GM15510 (cell line): ENCODE measurements around the gene ELL.

Experiments
- POLR2A ChIP-seq: IDR thresholded peaks from 3 replicates; pipeline ENCODE4 v1.6.1; 2011; ENCODE audit warnings: borderline replicate concordance; ENCODE audit not compliant: insufficient read length; ENCODE audit errors: extremely low read depth

ELL gene

GRCh38 chr19:18490728-18491127, 31.1 kb downstream of the ELL start:
- TF ChIP-seq POLR2A, result no peak

DNA sequence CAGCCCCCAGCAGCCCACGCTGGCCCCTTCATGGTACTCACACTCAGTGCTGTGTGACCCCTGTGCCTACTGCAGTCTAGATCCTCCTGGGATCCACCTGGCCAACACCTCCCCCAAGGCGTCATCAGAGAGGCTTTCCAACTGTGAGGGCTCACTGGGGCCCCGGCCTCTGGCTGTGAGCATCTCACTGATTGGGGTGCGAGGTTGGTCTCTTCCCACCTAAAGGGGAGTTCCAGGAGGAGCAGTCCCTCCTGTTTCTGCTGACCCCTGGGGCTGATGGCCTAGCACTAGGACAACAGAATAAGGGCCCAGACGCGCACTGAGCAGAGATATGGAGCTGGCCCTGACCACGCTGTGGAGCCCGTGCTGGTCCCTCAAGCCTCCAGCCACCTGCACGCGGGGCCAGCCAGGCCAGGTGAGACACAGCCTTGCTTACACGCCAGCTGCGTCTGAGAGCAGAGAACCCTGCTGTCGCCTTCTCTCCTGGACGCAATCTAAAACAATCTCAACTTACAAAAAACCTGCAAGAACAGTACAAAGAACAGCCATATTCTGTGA, 32.2 kb downstream of the ELL start:
- TF ChIP-seq POLR2A, result no peak

GRCh38 chr19:18488838-18489626, 32.8 kb downstream of the ELL start:
- no peak for TF ChIP-seq POLR2A

- TF ChIP-seq POLR2A, result no peak
Observed at GRCh38 chr19:18488403-18488723, 33.5 kb downstream of the ELL start.

DNA sequence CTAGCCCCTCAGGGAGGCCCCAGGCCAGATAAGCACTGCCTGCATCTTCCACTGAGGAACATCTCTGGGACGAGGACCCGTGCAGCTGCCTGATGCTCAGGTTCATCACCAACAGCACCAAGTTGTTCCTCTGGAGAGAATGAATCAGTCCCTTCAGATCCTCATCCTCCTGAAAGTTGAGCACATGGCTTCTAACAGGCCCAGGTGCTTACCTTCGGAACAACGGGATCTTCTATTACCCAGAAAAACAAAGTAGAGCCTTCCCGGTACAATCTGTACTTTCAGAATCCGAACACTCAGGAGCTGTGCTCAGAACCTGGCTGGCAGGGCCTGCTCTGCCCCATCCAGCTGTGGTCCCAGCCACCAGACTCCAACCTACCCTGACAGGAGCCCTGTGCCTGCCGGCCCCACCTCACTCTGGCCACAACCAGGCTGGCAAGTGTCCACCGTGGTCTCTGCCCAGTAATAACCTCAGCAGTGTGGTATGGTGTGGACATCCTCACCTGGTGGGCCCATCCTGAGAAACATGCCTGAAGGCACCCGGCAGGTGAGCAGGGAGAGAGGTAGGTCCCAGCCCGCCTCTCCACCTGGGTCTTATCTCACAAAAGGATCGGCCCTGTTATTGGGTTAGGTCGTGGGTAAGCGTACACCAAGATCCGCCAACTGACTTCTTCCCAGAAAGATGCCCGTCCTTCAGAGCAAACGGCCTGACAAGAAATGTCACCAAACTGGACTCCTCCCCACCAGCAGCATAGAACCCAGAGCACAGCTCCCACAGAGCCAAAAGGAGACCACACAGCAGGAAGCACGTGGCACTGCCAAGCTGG, 34.1 kb downstream of the ELL start:
- no peak for TF ChIP-seq POLR2A

DNA sequence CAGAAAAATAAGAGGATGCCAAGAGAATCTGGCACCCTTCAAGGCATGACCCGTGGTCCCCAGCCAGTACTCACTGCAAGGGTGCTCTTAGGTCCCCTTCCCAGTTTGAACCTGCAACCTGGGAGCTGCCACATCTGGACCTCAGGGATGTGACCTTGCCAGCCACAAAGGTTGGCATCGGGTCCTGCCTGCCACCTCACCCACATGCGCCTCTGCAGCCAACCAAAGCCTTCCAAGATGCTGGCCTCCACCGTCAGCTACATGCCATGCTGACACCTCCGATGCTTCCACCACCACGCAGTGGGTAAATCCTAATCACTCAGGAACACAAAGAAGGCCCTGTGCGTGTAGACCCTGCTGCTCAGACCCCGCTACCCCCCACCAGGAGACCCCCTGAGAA, 35.1 kb downstream of the ELL start:
- TF ChIP-seq POLR2A, result no peak

- no peak for TF ChIP-seq POLR2A
Observed at GRCh38 chr19:18484992-18485391, 36.9 kb downstream of the ELL start.

DNA sequence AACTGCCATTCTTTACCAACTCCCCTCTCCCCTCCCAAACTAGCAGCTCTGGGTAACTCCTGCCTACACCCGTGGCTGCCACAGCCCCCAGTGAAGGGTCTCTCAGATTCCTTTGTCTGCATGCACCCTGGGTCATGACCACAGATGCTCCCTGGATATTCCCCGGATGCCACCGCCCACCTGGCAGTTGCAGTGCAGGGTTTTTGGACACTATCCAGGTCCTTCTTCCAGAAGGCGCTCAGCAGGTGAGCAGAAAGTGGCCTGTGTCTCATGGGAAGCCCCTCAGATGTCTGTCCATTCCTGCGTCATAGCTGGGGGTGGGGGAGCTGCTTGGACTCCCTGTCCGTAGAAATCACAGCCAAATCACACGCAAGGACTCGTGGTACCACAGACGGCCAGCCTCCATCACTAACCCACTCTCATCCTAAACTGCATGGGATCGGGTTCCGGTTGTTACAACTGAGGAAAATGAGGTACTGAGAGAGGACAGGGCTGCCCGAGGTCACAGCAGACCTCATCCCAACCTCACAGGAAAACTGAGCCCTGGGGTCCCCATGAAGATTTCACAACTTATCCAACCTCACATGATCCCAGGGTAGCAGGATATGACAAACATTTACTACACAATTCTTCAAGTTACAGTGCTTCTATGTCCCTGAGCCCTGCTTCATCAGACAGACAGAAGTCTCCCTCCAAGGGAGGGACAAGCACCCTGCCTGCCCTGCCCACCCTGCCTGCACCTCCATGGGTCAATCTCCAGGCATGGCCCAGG, 38.6 kb downstream of the ELL start:
- no peak for TF ChIP-seq POLR2A

DNA sequence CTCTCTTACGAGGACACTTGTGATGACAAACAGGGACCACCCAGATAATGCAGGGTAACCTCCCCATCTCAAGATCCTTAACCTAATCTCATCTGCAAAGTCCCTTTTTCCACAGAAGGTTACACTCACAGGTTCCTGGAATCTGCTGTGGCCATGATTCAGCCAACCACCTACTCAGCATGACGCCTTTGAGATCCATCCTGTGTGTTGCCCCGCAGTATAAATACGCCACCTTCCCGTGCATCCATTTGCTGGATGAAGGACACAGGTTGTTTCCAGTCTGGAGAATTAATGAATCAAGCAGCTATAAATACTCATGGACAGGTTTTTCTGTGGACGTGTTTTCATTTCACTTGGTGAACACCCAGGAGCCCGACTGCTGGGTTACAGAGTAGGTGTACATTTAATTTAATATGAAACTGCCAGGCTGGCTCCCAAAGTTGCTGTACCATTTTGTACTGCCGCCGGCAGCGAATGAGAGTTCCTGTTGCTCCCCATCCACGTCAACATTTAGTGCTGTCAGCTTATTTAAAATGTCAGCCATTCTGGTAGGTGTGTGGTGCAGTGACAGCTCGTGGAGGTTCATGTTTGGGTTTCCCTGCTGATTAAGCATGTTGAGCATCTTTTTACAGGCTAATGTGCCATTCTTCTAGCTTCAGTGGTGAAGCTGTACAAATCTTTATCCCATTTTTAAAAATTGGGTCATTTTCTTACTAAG, 40.2 kb downstream of the ELL start:
- TF ChIP-seq POLR2A, result no peak

GRCh38 chr19:18480006-18480691, 41.7 kb downstream of the ELL start:
- no peak for TF ChIP-seq POLR2A

- TF ChIP-seq POLR2A, result no peak
Observed at GRCh38 chr19:18478545-18479311, 43.1 kb downstream of the ELL start.

- no peak for TF ChIP-seq POLR2A
Observed at GRCh38 chr19:18477974-18478373, 43.9 kb downstream of the ELL start.
